T-helper 1 cell (primary cell): ENCODE results near the gene MCM3AP.
"Not testable (repeated sequence)": the region's sequence is repeated elsewhere in the genome, so short reads cannot be mapped to it uniquely, and the experiment has no call there.

Experiments used
- DNase-seq, 5 donors: peaks; one replicate each; pipeline ENCODE4 v3.0.0-alpha.2; 2012 to 2020

MCM3AP gene

GRCh38 chr21:46310260-46310659, 24.8 kb upstream of the MCM3AP start:
- not testable (repeated sequence) for DNase-seq

- no peak for DNase-seq
Measured at GRCh38 chr21:46308431-46308830, 23.0 kb upstream of the MCM3AP start.

- no peak for DNase-seq
Measured at GRCh38 chr21:46307625-46308024, 22.2 kb upstream of the MCM3AP start.

GRCh38 chr21:46304955-46305354, 19.5 kb upstream of the MCM3AP start:
- DNase-seq, result no peak

GRCh38 chr21:46304437-46304836, 19.0 kb upstream of the MCM3AP start:
- DNase-seq, result no peak

GRCh38 chr21:46301759-46302158, 16.3 kb upstream of the MCM3AP start:
- DNase-seq, result no peak

GRCh38 chr21:46299167-46299566, 13.8 kb upstream of the MCM3AP start:
- DNase-seq, result no peak

- no peak for DNase-seq
Measured at GRCh38 chr21:46297338-46298271, 12.2 kb upstream of the MCM3AP start.

- peak in 3 of 5 donors; percentile 24 to 52 (median 36) for DNase-seq
Measured at GRCh38 chr21:46295996-46296752, 10.8 kb upstream of the MCM3AP start.

GRCh38 chr21:46295177-46295770, 9.9 kb upstream of the MCM3AP start:
- DNase-seq, result no peak

GRCh38 chr21:46294647-46295176, 9.3 kb upstream of the MCM3AP start:
- no peak for DNase-seq

- DNase-seq, result no peak
Measured at GRCh38 chr21:46291561-46291960, 6.2 kb upstream of the MCM3AP start.

GRCh38 chr21:46289655-46290179, 4.3 kb upstream of the MCM3AP start:
- no peak for DNase-seq

GRCh38 chr21:46287541-46287940, 2.1 kb upstream of the MCM3AP start:
- DNase-seq, result no peak

GRCh38 chr21:46286648-46287002, 1.2 kb upstream of the MCM3AP start:
- DNase-seq, result no peak

GRCh38 chr21:46285761-46286647, 593 bp upstream of the MCM3AP start, which contains the start of gene YBEY:
Gene YBEY, plus strand, starts transcription at chr21:46286342. Its CDS starts 572 bp downstream, at chr21:46286914.
- DNase-seq, result peak; percentile 64 to 91 (median 74)

GRCh38 chr21:46284733-46285132, 678 bp downstream of the MCM3AP start:
- DNase-seq, result no peak

GRCh38 chr21:46284077-46284644, 1.2 kb downstream of the MCM3AP start:
- no peak for DNase-seq

GRCh38 chr21:46274797-46275390, 10.5 kb downstream of the MCM3AP start:
- no peak for DNase-seq

- no peak for DNase-seq
Measured at GRCh38 chr21:46273341-46273740, 12.1 kb downstream of the MCM3AP start.

- no peak for DNase-seq
Measured at GRCh38 chr21:46269466-46269865, 15.9 kb downstream of the MCM3AP start.
